COLO668 (cell line): ENCODE measurements around the gene ASPHD1.

Source experiments
- DNase-seq: peaks from one replicate; lab custom pipeline; 2025; ENCODE audit not compliant: unreplicated experiment; lab: John Stamatoyannopoulos, UW

ASPHD1 gene

GRCh38 chr16:29940656-29941055 lies 40.4 kb downstream of the ASPHD1 start:
- DNase-seq = no peak

- DNase-seq = peak; percentile 47
These were observed 43.8 kb downstream of the ASPHD1 start for GRCh38 chr16:29943846-29944799.

- DNase-seq = no peak
These were observed 47.6 kb downstream of the ASPHD1 start for GRCh38 chr16:29947897-29948296.

- no peak for DNase-seq
These were observed 50.6 kb downstream of the ASPHD1 start for GRCh38 chr16:29950806-29951461.

GRCh38 chr16:29951625-29952365 lies 51.5 kb downstream of the ASPHD1 start:
- DNase-seq = no peak
